CD4-positive, alpha-beta T cell treated with Interferon alpha-2 for 1 hour (primary cell): Measurements from ENCODE around the gene TMED3.

ENCODE experiments used
- DNase-seq, 2 donors: peaks; one replicate each; pipeline ENCODE4 v3.0.0-alpha.2; 2020 to 2022

TMED3 gene

GRCh38 chr15:79310985-79311900 is at the start of gene TMED3:
TSS of gene TMED3 (plus strand) at chr15:79311112. CDS start at chr15:79311250, 138 bp downstream.
- DNase-seq: peak; percentile 87 to 88

GRCh38 chr15:79261836-79262235 is 49.1 kb upstream of the TMED3 start:
- no peak for DNase-seq

- DNase-seq: no peak
These were observed 45.7 kb upstream of the TMED3 start for GRCh38 chr15:79265167-79265566.

GRCh38 chr15:79265987-79266579 is 44.8 kb upstream of the TMED3 start:
- no peak for DNase-seq

- DNase-seq: no peak
These were observed 28.3 kb upstream of the TMED3 start, which contains the start of gene ANKRD34C for GRCh38 chr15:79282371-79283251. TSS of gene ANKRD34C (plus strand) at chr15:79282722. CDS start at chr15:79293285, 10,563 bp downstream.

- no peak for DNase-seq
These were observed 27.5 kb upstream of the TMED3 start for GRCh38 chr15:79283252-79284048.

GRCh38 chr15:79290642-79291275 is 20.2 kb upstream of the TMED3 start:
- DNase-seq: no peak

- DNase-seq: no peak
These were observed 18.9 kb upstream of the TMED3 start for GRCh38 chr15:79292011-79292410.

- DNase-seq: no peak
These were observed 16.8 kb upstream of the TMED3 start for GRCh38 chr15:79294075-79294474.

- DNase-seq: no peak
These were observed 14.3 kb upstream of the TMED3 start for GRCh38 chr15:79296583-79296982.

- no peak for DNase-seq
These were observed 11.6 kb upstream of the TMED3 start for GRCh38 chr15:79299126-79299840.

- no peak for DNase-seq
These were observed 11.1 kb upstream of the TMED3 start for GRCh38 chr15:79299841-79300235.

- no peak for DNase-seq
These were observed 3.7 kb upstream of the TMED3 start for GRCh38 chr15:79307251-79307650.

- DNase-seq: no peak
These were observed 2.0 kb upstream of the TMED3 start for GRCh38 chr15:79308874-79309273.

GRCh38 chr15:79310612-79310984 is 314 bp upstream of the TMED3 start:
- DNase-seq: no peak

GRCh38 chr15:79311901-79312553 is 1.1 kb downstream of the TMED3 start:
- DNase-seq: no peak

- no peak for DNase-seq
These were observed 3.3 kb downstream of the TMED3 start for GRCh38 chr15:79314186-79314585.

GRCh38 chr15:79314811-79315210 is 3.9 kb downstream of the TMED3 start:
- DNase-seq: no peak

GRCh38 chr15:79315623-79316328 is 4.9 kb downstream of the TMED3 start:
- DNase-seq: no peak

GRCh38 chr15:79316864-79317263 is 6.0 kb downstream of the TMED3 start:
- DNase-seq: no peak
